HEK293T (cell line): ENCODE measurements around the gene AARS2.

Source experiments
- FOXK2 ChIP-seq: fragments of 450-650 bp; IDR thresholded peaks from 2 replicates; pipeline ENCODE4 v1.6.1; 2016; ENCODE audit warnings: mild to moderate bottlenecking
- FOXM1 ChIP-seq: fragments of 450-650 bp; IDR thresholded peaks from 2 replicates; pipeline ENCODE4 v1.6.1; 2017; ENCODE audit warnings: mild to moderate bottlenecking, borderline replicate concordance
- HDGF ChIP-seq: fragments of 450-650 bp; IDR thresholded peaks from 2 replicates; pipeline ENCODE4 v1.6.1; 2017; ENCODE audit warnings: antibody characterized with exemption, borderline replicate concordance
- LEF1 ChIP-seq: fragments of 450-650 bp; IDR thresholded peaks from 2 replicates; pipeline ENCODE4 v1.6.1; 2017; ENCODE audit warnings: mild to moderate bottlenecking, borderline replicate concordance
- NFRKB ChIP-seq: fragments of 450-650 bp; IDR thresholded peaks from 2 replicates; pipeline ENCODE4 v1.6.1; 2016; ENCODE audit warnings: mild to moderate bottlenecking, moderate library complexity
- PKNOX1 ChIP-seq: fragments of 450-650 bp; IDR thresholded peaks from 2 replicates; pipeline ENCODE4 v1.6.1; 2016
- SP1 ChIP-seq: fragments of 450-650 bp; IDR thresholded peaks from 2 replicates; pipeline ENCODE4 v1.6.1; 2017
- TARDBP ChIP-seq: fragments of 450-650 bp; IDR thresholded peaks from 2 replicates; pipeline ENCODE4 v1.6.1; 2016

- no peak for TF ChIP-seq TARDBP
- no peak for TF ChIP-seq NFRKB
- TF ChIP-seq SP1, result no peak
- TF ChIP-seq HDGF, result no peak
- no peak for TF ChIP-seq FOXM1
- no peak for TF ChIP-seq FOXK2
- TF ChIP-seq PKNOX1, result no peak
- no peak for TF ChIP-seq LEF1
These were observed 55.3 kb downstream of the AARS2 start for GRCh38 chr6:44257753-44258324.
